ENCODE data around the gene IMP3.
A peak's percentile ranks its signal among the peaks of the same experiment; 100 is the strongest.
"Not testable (repeated sequence)": the region's sequence is repeated elsewhere in the genome, so short reads cannot be mapped to it uniquely, and the experiment has no call there.

Gene IMP3, protein sequence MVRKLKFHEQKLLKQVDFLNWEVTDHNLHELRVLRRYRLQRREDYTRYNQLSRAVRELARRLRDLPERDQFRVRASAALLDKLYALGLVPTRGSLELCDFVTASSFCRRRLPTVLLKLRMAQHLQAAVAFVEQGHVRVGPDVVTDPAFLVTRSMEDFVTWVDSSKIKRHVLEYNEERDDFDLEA

DNA sequence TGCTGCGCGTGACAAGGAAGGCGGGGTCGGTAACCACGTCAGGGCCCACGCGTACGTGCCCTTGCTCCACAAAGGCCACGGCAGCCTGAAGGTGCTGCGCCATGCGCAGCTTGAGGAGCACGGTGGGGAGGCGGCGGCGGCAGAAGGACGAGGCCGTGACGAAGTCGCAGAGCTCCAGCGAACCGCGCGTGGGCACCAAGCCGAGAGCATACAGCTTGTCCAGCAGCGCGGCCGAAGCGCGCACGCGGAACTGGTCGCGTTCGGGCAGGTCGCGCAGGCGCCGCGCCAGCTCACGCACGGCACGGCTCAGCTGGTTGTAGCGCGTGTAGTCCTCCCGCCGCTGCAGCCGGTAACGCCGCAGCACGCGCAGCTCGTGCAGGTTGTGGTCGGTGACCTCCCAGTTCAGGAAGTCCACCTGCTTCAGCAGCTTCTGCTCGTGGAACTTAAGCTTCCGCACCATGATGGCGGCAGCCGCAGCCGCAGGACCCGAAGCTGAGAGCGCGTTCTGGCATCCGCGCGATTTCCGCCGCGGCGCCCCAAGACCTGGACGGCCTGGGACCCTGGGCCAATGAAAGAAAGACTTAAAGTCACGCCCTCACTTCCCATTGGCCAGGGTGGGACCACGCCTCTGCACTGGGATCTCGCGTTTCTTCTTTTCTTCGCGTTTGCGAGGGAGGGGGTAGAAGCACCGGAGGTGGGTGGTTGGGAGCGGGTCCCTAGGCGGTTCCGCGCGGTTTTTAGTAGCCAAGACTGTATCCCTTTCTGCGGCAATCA, at the start of gene IMP3:
IMP3 (minus strand) TSS at position 516 of the 774 bp plus-strand sequence; CDS start at position 460, 56 bp downstream.
- peak; percentile 97 for DNase-seq
- TF ChIP-seq GATA1 (IDR thresholded peaks at IDR 0.05; ENCODE audit: low read depth, low read length) (no peak), POLR2A (IDR thresholded peaks at IDR 0.05; ENCODE audit: low read length) (peak; percentile 99)

DNA sequence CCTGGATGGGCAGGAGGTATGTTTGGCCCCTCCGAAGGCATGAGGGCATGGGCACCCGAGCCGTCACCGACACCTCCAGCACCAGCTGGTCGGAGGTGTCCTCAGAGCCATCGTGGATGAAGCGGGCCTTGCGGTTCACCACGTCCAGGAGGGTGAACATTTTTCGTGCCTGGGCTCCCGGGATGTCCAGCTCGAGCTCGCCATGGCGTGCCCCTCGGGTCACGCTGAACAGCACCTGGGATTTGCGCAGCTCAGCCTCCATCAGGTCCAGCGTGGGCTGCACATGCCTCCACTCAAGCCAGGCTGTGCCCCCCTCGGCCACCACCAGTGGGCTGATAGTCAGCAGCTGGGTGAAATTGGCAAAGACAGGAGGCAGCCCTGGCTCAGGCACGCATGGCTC, 49.4 kb upstream of the IMP3 start:
- DNase-seq = not testable (repeated sequence)

DNA sequence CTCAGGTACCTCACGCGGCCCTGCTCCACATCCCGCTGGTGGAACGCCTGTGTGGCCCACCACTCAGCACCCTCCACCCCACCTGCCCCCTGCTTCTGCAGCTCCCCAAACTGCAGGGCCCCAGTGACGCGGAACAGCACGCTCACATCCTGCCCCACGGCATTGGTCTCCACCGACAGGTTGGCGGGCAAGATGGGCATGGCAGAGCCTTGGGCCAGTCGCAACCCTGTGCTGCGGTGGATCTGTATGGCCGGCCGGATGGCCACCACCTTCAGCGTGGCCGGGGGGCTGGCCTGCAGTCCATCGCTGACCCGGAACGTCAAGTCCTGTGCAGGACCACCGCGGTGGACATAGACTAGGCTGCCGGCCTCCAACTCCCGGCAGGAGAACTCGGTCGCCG, 48.8 kb upstream of the IMP3 start:
- no peak for DNase-seq
- TF ChIP-seq POLR2A (IDR thresholded peaks at IDR 0.05; ENCODE audit: low read length) = no peak

DNA sequence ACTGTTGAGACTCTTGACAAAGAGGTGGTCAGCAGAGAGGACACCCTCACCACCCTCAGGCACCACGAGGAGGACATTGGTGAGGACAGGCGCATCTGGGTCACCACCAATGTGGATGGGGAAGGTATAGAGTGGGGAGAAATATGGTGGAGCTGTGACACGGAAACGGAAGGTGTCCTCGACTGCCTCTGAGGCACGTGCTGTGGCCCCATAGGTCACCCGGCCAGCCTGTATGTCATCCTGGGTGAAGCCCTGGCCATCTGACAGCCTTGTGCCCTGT, 48.2 kb upstream of the IMP3 start:
- no peak for TF ChIP-seq GATA1 (IDR thresholded peaks at IDR 0.05; ENCODE audit: low read depth, low read length)
- TF ChIP-seq POLR2A (IDR thresholded peaks at IDR 0.05; ENCODE audit: low read length) = no peak
- DNase-seq = no peak

DNA sequence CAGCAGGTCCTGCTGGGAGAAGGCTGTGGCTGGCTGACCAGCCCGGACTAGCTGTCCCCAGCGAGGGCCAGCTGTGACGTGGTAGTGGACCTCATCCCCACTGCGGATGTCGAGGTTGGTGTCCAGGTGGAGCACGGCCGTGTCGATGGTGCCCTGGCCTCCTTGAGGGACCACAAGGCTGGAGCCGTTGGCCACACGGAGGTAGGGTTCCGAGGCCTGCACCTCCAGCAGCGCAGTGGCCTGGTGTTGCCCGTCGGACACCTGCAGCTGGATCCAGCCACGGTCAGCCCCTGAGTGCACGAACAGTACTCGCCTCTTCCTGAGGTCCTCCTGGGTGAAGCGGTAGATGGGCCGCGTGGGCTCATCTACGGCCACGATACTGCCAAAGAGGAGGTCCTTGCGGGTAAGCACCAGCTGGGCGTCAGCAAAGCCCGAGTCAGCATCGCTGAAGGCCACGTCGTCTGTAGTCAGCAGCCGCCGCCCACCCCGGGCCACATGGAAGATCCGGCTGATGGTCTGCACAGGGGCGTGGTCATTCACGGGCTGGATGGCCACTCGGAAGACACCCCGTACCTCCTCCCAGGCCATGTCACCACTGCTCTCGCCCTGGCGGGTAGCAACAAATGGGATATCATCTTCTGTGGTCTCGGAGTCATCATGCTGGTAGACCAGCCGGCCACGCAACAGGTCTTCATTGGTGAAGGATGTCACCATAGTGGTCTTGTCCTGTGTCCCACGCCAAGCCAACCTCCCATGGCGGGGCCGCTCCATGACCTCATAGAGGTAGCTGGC, 47.7 kb upstream of the IMP3 start:
- DNase-seq = peak in 1 of 2 experiments; percentile 17
- no peak for TF ChIP-seq POLR2A (IDR thresholded peaks at IDR 0.05; ENCODE audit: low read length)
- no peak for TF ChIP-seq GATA1 (IDR thresholded peaks at IDR 0.05; ENCODE audit: low read depth, low read length)

DNA sequence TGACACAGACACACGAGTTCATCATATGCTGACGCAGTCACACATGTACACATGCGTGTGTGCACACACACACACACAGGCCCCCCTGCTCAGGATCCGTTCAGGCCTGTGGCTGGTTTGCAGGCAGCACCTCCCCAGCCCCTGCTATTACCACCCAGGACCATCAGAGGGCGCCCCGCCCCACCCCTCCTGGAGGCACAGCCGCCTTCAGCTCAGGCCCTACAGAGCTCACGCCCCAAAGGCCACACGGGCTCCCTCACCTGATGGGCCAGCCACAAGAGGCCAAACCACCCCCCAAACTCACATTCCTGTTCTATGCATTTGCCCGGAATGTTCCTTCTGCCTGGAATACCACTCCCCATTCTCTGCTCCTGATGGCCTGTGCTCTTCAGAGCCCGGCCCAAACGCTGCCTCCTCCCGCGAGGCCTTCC, 46.2 kb upstream of the IMP3 start:
- peak; percentile 76 to 87 for DNase-seq

DNA sequence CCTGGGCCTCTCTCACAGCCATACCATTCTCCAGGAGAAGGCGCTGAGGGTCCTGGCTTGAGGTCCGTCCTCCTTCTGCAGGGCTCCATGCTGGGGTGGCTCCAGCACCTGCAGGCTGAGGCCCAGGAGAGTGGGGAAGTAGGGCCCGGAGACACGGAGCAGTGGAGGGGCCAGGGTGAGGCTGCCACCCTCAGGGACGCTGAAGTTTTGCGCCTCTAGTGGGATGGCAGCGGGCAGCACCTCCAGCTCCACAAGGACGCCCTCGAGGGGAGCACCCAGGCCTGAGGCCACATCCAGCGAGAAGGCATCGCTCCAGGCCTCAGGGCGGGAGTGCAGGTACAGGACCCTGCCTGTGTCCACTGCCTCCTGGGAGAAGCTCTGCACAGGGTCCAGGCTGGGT, 45.2 kb upstream of the IMP3 start:
- no peak for TF ChIP-seq POLR2A (IDR thresholded peaks at IDR 0.05; ENCODE audit: low read length)
- no peak for DNase-seq

DNA sequence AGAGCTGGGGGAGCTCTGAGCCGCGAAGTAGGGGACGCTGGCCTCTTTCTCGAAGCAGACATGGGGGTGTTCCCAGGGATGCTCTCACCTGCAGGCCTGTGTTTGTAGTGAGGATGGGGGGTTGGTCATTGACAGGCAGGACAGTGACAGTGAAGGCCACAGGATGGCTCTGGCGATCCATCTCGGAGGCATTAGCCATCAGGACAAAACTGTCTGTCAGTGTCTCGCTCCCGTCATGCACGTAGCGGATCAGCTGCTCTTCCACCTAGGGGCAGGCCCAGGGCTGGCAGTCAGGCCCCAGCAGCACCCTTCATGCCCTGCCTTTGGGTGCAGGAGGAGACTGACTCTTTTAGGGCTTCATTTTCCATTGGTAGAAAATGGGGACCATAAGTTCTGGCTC, 44.6 kb upstream of the IMP3 start:
- DNase-seq = no peak
- TF ChIP-seq POLR2A (IDR thresholded peaks at IDR 0.05; ENCODE audit: low read length) (no peak), GATA1 (IDR thresholded peaks at IDR 0.05; ENCODE audit: low read depth, low read length) (no peak)

DNA sequence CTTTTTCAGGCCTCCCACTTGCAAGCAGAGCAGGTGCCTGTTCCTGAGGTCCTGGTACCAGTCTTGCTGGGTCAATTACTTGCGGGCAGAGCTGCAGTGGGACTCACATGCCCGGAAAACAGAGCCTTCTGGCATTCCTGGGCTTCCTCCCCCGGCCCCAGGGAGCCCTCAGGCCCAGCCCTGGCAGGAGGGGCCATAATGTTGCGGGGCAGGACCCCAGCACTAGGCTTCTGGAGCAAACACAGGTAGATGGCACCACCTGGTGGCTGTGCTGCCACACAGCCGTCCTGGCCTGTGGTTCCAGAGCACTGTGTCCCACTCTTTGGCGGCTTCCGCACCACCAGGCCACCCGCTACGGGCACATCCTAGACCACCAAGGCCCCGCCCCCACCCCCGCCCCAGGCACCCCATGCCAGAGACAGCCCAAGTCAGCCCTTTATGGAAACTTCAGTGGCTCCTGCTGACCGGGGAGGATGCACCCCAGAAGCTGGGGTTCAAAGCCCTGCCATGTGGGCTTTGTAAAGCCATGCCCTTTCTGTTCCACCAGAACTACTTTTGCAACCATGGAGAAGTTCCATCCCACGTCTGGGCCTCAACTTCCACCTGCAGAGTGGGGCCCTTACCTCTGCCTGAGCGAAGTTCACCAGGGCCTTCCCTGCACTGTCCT, 43.8 kb upstream of the IMP3 start:
- DNase-seq = peak; percentile 67 to 81

DNA sequence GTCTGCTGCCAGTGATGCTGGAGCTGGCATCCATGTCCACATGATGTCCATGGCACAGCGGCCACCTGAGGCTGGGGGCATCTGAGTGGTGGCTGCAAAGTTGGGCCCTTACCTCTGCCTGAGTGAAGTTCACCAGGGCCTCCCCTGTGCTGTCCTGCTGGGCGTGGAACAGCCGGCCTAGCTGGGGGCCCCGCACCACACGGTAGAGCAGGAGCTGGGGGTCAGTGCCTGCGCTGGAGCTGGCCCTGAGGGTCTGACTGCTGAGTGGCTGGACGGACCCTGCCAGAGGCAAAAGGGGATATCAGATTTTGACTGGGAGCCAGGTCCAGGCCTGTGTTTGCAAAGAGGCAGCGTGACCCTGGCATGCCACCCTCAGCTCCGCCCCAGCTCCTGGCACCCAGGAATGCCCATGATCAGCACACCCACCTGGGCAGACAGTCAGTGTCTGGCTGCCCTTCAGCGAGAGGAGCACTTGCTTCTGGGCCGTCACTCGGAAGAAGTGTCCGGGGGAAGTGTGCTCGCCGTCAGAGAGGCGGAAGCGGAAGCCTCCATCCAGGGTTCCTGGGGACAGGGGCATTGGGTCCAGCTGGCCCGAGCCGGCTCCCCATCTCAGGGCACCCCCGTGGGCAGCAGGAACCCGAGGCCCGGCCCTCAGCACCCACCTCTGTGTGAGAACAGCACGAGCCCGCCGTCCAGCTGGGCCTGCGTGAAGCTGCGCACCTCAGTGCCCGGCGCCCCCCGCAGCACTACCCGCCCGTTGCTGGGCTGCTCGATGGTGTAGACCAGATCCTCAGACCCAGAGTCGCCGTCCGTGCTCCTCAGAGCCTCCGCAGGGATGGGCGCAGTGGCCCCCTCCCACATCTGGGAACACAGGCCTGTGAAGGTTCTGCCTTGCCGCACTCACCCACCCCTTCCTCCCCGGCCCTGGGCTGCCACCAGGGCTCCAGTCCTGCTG, 42.4 kb upstream of the IMP3 start:
- TF ChIP-seq GATA1 (IDR thresholded peaks at IDR 0.05; ENCODE audit: low read depth, low read length) = no peak
- TF ChIP-seq POLR2A (IDR thresholded peaks at IDR 0.05; ENCODE audit: low read length) = no peak
- DNase-seq = no peak

DNA sequence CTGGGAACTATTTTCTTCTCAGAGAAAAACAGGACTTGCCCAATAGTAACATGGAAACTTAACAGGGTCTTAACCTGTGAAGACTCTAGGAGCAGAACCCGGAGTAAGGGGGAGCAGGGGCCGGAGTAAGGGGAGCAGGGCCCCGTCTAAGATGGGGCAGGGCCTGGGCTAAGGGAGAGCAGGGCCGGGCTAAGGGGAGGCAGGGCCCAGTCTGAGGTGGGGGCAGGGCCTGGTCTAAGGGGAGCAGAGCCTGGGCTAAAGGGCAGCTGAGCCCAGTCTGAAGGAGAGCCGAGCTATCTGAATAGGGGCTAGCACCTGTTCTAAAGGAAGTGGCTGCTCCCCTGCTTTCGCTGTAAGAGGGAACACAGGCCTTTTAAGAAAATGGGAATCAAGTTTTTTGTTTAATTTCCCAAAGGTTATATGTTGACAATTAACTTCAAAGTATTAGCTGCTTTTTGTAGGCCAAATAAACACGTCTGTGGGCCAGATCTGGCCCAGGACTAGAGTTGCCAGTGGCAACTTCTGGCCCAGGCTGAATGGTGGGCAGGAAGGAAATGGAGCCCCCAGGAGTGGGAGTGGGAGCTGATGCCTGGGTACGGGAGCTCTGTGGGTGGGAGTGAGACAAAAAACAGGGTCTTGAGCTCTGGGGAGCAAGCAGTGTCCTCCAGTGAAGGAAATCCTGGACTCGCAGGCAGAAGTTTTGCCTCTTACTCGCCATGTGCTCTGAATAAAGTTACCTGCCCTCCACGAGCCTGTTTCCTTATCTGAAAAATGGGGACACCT, 40.2 kb upstream of the IMP3 start:
- TF ChIP-seq GATA1 (IDR thresholded peaks at IDR 0.05; ENCODE audit: low read depth, low read length) = no peak
- TF ChIP-seq POLR2A (IDR thresholded peaks at IDR 0.05; ENCODE audit: low read length) = no peak
- no peak for DNase-seq

DNA sequence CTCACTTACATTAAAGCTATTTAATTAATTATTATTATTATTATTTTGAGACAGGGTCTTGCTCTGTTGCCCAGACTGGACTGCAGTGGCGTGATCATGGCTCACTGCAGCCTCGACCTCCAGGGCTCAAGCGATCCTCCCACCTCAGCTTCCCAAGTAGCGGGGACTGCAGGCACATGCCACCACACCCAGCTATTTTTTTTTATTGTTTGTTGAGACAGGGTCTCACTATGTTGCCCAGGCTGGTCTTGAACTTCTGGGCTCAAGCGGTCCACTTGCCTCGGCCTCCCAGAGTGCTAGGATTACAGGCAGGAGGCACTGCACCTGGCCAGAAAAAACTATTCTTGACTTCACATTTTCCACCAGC, 38.3 kb upstream of the IMP3 start:
- not testable (repeated sequence) for DNase-seq

All from erythroblast (primary cell).